IgD-negative memory B cell (primary cell): Measurements from ENCODE around the gene ACTR3. TPM values are rescaled to one million over a fixed set of nuclear protein-coding genes. Genes with fewer than 3 reads are reported as not detected.
A peak's percentile ranks its signal among the peaks of the same experiment; 100 is the strongest.
"Not testable (repeated sequence)": the region's sequence is repeated elsewhere in the genome, so short reads cannot be mapped to it uniquely, and the experiment has no call there.

ENCODE experiments used
- H3K27ac Mint-ChIP-seq, 3 donors: one replicate each; pipeline ENCODE4 v1.8.0; 2020 to 2022; ENCODE audit warnings: mild to moderate bottlenecking in 3 of 3, mixed read lengths in 3 of 3, moderate library complexity in 1 of 3
- H3K27me3 Mint-ChIP-seq: one replicate; pipeline ENCODE4 v1.8.0; 2021; ENCODE audit warnings: mixed read lengths
- H3K36me3 Mint-ChIP-seq: one replicate; pipeline ENCODE4 v1.8.0; 2020; ENCODE audit warnings: mild to moderate bottlenecking, mixed read lengths
- H3K4me1 Mint-ChIP-seq, 3 donors: one replicate each; pipeline ENCODE4 v1.8.0; 2020 to 2022; ENCODE audit warnings: mixed read lengths in 3 of 3, mild to moderate bottlenecking in 1 of 3
- H3K4me3 Mint-ChIP-seq, 4 donors: one replicate each; pipeline ENCODE4 v1.8.0; 2020 to 2022; ENCODE audit warnings: mild to moderate bottlenecking in 4 of 4, mixed read lengths in 4 of 4, moderate library complexity in 3 of 4
- H3K9me3 Mint-ChIP-seq, 3 donors: one replicate each; pipeline ENCODE4 v1.8.0; 2020 to 2021; ENCODE audit warnings: mixed read lengths in 3 of 3, mild to moderate bottlenecking in 1 of 3
- polyA plus RNA-seq: library from polyadenylated mRNA; unstranded; fragments of 300-500 nt; fragmentation: Illumina TruSeq; gene quantifications from one replicate; pipeline ENCODE4 v1.2.3, GENCODE V29; 2021

Gene ACTR3
- polyA plus RNA-seq: 432 TPM

DNA sequence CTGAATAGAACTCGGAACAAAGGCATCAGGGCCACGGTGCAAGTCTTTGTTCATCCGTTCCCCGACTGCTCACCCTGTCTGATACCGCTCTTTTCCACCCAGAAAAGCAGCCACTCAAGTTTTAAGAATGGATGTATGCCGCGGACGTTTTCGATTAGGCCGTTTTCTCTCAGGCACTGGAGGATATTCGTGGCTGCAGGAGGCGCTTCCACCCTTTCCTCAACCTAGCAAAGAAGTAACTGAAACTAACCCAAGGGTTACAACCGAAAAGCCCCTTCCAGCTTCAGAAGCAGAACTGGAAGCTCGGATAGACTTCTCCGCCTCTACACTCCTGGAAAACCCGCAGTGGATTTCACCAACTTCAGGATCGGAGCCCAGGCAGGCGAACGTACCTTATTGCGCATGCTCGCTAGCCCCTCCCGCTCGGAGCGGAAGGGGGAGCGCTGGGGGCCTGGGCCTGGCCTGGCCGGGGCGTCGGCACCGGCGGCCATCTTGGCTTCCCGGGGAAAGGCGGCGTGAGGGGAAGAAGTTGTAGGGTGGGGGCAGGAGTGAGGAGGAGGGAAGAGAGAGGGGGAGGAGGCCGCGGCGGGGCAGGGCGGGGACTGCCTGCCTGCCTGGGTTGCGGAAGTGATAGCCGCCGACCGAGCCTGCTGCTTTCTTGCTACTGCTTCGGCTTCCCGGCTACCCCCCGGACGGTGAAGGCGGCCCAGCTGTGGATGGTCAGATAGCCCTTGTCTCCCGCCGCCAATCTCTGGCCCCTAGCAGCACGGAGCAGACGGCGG lies at the start of gene ACTR3:
Gene ACTR3, plus strand, starts transcription at position 619 of the 782 bp plus-strand sequence. CDS start 191 bp downstream, outside the sequence.
- Mint-ChIP-seq H3K36me3 (peaks cover 2% of the 10 kb centered on the region), H3K27me3 (peaks cover 2% of the 10 kb centered on the region), H3K9me3 (no peaks in the 10 kb centered on the region), H3K4me3 (peak within 1 kb of the TSS; percentile 94 to 100 (median 99)), H3K4me1 (peaks cover 59 to 69% (median 60%) of the 10 kb centered on the region in 3 donors), H3K27ac (peak within 1 kb of the TSS; percentile 93 to 99 (median 99))

DNA sequence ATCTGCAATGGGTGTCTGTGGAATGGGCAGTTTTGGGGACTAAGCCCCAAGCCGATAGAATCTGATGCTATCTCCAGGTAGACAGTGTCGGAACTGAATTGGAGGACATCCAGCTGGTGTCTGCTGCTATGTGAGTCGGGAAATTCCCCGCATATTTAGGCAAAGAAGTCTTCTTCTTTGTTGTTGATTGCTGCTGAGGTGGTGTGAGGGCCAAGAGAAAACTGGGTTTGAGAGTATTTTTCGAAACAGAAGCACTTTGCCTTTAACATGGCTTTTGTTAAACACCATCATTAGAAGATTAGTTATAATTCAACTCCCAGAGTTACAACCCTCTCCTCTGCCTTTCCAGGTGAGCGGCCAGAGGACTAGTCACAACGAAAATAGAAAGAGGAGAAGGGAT lies 49.4 kb upstream of the ACTR3 start:
- no peak overlapping the region for H3K27ac Mint-ChIP-seq
- H3K4me3 Mint-ChIP-seq: no peak overlapping the region
- H3K9me3 Mint-ChIP-seq: peaks cover 0 to 1% (median 0%) of the 10 kb centered on the region in 3 donors
- no peaks in the 10 kb centered on the region for H3K27me3 Mint-ChIP-seq
- peaks cover 13% of the 10 kb centered on the region for H3K36me3 Mint-ChIP-seq
- H3K4me1 Mint-ChIP-seq: peaks cover 0 to 8% (median 0%) of the 10 kb centered on the region in 3 donors

DNA sequence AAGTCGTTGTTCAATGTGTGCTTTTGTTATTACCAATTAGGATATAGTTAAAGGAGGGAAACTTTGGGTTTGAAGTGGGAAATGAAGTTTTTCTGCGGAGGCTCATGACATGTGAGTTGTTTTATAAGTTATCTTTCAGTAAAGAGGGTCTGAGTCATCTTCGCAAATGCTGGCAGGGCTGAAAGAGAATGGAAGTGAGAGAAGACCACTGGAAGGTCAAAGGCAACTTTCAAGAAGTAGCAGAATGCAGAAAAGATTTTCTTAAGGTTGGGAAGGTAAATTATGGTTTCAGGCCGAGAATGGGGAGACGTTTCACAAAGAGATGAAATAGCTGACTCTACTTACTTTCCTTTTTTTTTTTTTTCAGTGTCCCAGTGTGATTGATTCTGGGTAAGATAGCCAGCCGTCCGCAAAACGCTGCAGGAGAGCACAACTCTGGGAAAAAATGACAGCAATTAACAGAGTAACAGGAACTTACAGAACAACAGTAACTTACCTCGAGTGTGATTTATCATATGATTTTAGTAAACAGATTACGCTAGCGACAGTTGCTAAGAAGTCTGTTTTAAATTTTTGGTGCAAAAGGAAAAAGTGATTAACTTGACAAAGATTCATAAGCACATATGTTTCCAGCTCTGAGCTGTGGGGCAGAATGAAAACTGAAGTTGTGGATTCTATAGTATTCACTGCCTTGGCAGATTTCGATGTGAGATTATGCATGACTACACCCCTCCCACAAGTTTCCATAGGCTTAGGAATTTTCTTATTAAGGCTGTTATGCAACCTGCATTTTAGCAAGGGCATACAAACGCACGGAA lies 46.8 kb upstream of the ACTR3 start:
- Mint-ChIP-seq H3K9me3 (peaks cover 1 to 7% (median 6%) of the 10 kb centered on the region in 3 donors), H3K27ac (peak overlapping the region in 1 of 3 donors; percentile 62), H3K27me3 (no peaks in the 10 kb centered on the region), H3K36me3 (peaks cover 17% of the 10 kb centered on the region), H3K4me1 (peaks cover 0 to 5% (median 2%) of the 10 kb centered on the region in 3 donors), H3K4me3 (no peak overlapping the region)

DNA sequence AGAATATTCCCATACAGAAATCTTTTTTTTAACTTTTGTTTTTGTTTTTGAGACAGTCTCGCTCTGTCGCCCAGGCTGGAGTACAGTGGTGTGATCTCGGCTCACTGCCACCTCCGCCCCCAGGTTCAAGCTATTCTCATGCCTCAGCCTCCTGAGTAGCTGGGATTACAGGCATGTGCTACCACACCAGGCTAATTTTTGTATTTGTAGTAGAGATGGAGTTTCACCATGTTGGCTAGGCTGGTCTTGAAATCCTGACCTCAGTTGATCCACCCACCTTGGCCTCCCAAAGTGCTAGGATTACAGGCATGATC lies 46.2 kb upstream of the ACTR3 start:
- H3K27me3 Mint-ChIP-seq, H3K4me1 Mint-ChIP-seq, H3K27ac Mint-ChIP-seq, H3K9me3 Mint-ChIP-seq, H3K4me3 Mint-ChIP-seq: not testable (repeated sequence)
- peaks cover 18% of the 10 kb centered on the region for H3K36me3 Mint-ChIP-seq

DNA sequence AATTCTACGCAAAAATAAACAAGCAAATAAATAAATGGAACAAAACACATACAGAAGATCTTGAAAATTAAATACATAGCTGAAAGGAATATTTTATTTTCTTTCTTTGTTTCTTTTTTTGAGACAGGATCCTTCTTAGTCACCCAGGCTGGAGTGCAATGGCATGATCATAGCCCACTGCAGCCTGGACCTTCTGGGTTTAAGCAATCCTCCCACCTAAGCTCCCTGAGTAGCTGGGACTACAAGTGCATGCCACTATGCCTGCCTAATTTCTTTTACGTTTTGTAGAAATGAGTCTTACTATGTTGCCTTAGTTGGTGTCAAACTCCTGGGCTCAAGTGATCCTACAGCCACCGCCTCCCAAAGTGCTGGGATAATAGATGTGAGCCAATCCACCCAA lies 44.6 kb upstream of the ACTR3 start:
- H3K27me3 Mint-ChIP-seq: no peaks in the 10 kb centered on the region
- H3K9me3 Mint-ChIP-seq: peaks cover 1 to 7% (median 6%) of the 10 kb centered on the region in 3 donors
- peaks cover 20% of the 10 kb centered on the region for H3K36me3 Mint-ChIP-seq
- no peak overlapping the region for H3K4me3 Mint-ChIP-seq
- no peak overlapping the region for H3K27ac Mint-ChIP-seq
- H3K4me1 Mint-ChIP-seq: peaks cover 0 to 5% (median 2%) of the 10 kb centered on the region in 3 donors

DNA sequence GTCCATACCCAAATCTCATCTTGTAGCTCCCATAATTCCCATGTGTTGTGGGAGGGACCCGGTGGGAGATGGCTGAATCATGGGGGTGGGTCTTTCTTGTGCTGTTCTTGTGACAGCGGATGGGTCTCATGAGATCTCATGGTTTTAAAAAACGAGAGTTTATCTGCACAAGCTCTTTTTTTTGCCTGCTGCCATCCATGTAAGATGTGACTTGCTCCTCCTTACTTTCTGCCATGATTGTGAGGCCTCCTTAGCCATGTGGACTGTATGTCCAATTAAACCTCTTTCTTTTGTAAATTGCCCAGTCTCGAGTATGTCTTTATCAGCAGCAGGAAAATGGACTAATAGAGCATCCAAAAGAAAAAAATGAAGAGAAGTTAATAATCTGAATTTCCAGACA lies 44.1 kb upstream of the ACTR3 start:
- Mint-ChIP-seq H3K36me3 (peaks cover 16% of the 10 kb centered on the region), H3K27ac (peak overlapping the region in 1 of 3 donors; percentile 9), H3K4me3 (peak overlapping the region in 1 of 4 donors; percentile 79)
- not testable (repeated sequence) for H3K4me1 Mint-ChIP-seq, H3K27me3 Mint-ChIP-seq, H3K9me3 Mint-ChIP-seq

DNA sequence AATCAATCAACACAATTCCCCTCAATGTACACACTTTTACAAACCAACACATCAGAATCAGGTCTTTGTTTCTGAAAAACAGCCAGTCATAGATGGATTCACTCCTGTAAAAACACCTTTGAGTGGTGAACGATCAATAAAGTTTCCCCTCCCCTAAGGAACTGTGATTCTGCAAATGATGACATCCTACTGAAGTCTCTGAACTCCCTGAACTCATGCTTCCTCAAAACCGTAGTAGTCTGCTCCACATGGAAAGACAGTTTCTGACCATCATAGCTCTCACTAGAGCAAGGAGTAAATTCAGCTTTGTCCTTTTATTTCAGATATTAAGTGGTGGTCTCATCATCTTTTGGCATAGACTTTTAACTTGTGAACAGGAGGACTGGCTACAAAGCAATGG lies 43.5 kb upstream of the ACTR3 start:
- peaks cover 1 to 7% (median 6%) of the 10 kb centered on the region in 3 donors for H3K9me3 Mint-ChIP-seq
- peaks cover 16% of the 10 kb centered on the region for H3K36me3 Mint-ChIP-seq
- no peak overlapping the region for H3K27ac Mint-ChIP-seq
- no peaks in the 10 kb centered on the region for H3K27me3 Mint-ChIP-seq
- peaks cover 0 to 12% (median 2%) of the 10 kb centered on the region in 3 donors for H3K4me1 Mint-ChIP-seq
- no peak overlapping the region for H3K4me3 Mint-ChIP-seq

DNA sequence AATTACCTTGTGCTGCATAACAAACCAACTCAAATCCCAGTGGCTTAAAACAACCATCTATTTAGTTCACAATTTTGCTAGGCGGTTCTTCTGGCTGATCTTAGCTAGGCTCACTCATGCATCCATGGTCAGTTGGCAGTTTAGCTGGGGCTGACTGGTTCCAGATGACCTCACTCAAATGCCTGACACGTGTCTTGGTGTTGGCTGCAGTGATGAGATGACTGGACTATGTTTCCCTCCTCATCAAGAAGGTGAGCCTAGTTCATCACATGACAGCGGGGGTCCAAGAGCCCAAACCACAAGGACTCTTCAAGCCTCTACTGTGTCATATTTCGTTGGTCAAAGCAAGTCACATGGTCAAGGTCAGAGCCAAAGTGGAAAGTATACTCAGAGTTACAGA lies 42.7 kb upstream of the ACTR3 start:
- H3K9me3 Mint-ChIP-seq: peaks cover 1 to 7% (median 6%) of the 10 kb centered on the region in 3 donors
- peaks cover 0 to 12% (median 2%) of the 10 kb centered on the region in 3 donors for H3K4me1 Mint-ChIP-seq
- H3K4me3 Mint-ChIP-seq: no peak overlapping the region
- H3K27me3 Mint-ChIP-seq: no peaks in the 10 kb centered on the region
- no peak overlapping the region for H3K27ac Mint-ChIP-seq
- peaks cover 16% of the 10 kb centered on the region for H3K36me3 Mint-ChIP-seq

DNA sequence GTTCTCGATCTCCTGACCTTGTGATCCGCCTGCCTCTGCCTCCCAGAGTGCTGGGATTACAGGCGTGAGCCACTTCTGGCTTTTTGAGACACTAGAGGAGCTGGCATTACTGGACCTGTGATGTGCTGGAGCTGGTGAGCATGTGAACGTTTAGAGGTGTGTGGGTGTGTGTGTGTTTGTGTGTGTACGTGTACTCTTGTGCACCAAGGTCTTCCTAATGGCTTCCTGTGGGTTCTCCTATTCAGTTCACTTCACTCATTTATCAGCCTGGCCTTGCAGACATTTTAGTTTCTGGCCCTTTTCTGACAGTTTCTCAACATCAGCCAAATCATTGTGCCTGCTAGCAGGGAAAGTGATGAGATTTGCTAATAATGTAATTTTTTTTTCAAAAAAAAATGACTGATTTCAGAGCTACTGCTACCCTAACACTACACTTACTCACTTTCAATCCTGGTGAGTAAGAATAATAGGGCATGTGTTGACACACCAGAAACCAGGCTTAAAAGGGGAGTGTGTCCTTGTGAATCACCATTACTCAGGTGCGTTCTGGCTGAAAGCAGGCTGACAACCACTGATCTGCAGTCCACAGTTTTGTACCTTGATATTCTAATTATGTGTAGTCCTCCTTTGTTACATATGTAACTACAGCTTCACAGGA lies 41.0 kb upstream of the ACTR3 start:
- peaks cover 10% of the 10 kb centered on the region for H3K36me3 Mint-ChIP-seq
- no peak overlapping the region for H3K27ac Mint-ChIP-seq
- no peak overlapping the region for H3K4me3 Mint-ChIP-seq
- H3K27me3 Mint-ChIP-seq: no peaks in the 10 kb centered on the region
- H3K9me3 Mint-ChIP-seq: peaks cover 0 to 7% (median 6%) of the 10 kb centered on the region in 3 donors
- peaks cover 3 to 17% (median 5%) of the 10 kb centered on the region in 3 donors for H3K4me1 Mint-ChIP-seq

DNA sequence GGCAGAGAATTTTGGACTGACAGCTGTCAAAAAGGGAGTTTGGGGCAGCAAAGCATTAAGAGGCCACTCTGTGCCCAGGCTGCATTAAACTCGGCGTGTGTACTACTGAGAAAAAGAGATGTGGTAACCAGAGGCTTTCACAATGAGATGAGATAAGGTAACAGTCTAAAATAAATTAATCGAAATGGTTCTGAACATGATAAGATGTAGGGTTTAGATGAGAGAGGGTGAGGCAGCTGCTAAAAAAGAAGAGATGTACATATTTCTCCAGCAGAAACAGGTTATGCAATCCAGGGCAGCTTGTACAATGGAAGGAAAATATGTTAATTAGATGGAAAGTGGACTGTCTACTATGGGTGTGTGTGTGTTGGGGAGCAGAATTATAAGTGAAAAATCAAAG lies 39.2 kb upstream of the ACTR3 start:
- Mint-ChIP-seq H3K27me3 (peaks cover 1% of the 10 kb centered on the region), H3K9me3 (peaks cover 0 to 7% (median 6%) of the 10 kb centered on the region in 3 donors), H3K27ac (peak overlapping the region in 1 of 3 donors; percentile 21), H3K4me3 (no peak overlapping the region), H3K4me1 (peaks cover 12 to 21% (median 18%) of the 10 kb centered on the region in 3 donors), H3K36me3 (peaks cover 9% of the 10 kb centered on the region)

DNA sequence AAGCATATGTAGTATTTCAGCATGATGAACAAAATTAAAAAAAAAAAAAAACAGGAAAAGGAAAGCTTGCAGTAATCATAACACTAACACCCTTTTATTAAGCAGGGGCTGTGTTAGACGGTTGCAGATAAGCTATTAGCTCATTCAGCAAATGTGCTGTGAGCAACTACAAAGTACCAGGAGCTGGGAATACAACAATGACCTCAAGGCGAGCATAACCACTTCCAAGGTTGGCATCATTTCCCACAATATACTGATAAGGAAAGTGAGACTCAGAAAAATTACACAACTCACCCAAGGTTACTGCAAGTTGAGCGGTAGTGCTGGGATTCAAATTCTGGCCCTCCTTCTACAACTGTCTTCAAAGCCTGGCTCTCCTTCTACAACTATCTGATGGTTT lies 38.2 kb upstream of the ACTR3 start:
- H3K9me3 Mint-ChIP-seq: no peaks in the 10 kb centered on the region
- H3K27ac Mint-ChIP-seq: no peak overlapping the region
- peaks cover 1% of the 10 kb centered on the region for H3K27me3 Mint-ChIP-seq
- H3K36me3 Mint-ChIP-seq: peaks cover 8% of the 10 kb centered on the region
- no peak overlapping the region for H3K4me3 Mint-ChIP-seq
- peaks cover 12 to 23% (median 23%) of the 10 kb centered on the region in 3 donors for H3K4me1 Mint-ChIP-seq

DNA sequence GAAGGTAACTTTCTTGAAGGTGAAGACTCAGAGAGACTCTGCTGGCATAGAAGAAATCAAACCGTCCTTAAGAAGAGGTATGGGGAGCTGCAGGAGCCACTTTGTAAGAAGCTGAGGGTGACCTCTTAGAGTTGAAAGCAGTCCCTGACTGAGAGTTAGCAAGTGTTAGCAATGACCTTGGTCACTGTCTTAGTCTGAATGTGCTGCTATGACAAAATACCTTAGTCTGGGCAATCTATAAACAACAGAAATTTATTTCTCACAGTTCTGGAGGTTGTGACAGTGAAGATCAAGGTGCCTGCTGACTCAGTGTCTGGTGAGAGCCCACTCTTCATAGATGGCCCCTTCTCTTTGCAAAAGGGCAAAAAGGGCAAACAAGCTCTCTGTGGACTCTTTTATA lies 35.7 kb upstream of the ACTR3 start:
- peaks cover 29 to 44% (median 42%) of the 10 kb centered on the region in 3 donors for H3K4me1 Mint-ChIP-seq
- peaks cover 1% of the 10 kb centered on the region for H3K27me3 Mint-ChIP-seq
- H3K27ac Mint-ChIP-seq: no peak overlapping the region
- H3K4me3 Mint-ChIP-seq: no peak overlapping the region
- peaks cover 2% of the 10 kb centered on the region for H3K36me3 Mint-ChIP-seq
- peaks cover 0 to 3% (median 0%) of the 10 kb centered on the region in 3 donors for H3K9me3 Mint-ChIP-seq

DNA sequence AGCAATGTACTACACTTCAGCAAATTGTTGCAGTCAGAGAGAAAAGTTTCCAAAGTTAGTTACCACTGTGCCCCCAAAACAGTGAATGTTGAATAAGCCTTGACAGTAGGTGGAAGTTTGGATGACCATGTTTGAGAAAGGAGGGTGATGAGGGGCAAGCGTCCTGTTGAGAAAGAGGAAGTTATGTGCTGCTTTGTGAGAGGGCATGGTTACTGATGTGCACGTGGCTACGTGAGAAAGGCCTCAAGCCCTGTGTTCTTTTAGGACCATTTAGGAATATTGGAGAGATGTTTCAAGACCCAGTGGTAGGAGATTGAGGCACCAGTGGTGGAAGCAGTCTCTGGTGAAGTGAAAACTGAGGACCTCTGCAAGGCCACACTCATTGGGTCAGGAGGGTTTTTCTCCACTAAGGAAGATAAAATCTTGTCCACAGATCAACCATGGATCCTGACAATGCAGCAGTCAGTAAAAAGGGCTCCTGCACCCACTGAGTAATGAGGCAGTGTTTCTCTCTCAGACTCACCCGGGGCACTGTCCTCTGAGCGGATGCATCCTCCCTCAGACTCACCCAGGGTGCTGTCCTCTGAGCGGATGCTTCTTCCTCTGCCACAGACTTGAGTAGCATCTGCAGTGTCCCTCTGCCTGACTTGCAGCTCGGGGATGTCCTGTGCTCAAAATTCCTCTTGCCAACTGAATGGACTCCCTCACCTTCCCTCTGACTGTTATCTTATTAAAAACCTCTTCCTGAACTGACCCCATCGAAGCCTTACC lies 34.7 kb upstream of the ACTR3 start:
- peaks cover 1% of the 10 kb centered on the region for H3K27me3 Mint-ChIP-seq
- peak overlapping the region in 2 of 3 donors; percentile 11 to 86 for H3K27ac Mint-ChIP-seq
- H3K4me1 Mint-ChIP-seq: peaks cover 37 to 52% (median 49%) of the 10 kb centered on the region in 3 donors
- peaks cover 0 to 3% (median 0%) of the 10 kb centered on the region in 3 donors for H3K9me3 Mint-ChIP-seq
- H3K36me3 Mint-ChIP-seq: peaks cover 2% of the 10 kb centered on the region
- H3K4me3 Mint-ChIP-seq: peak overlapping the region in 2 of 4 donors; percentile 15 to 25

DNA sequence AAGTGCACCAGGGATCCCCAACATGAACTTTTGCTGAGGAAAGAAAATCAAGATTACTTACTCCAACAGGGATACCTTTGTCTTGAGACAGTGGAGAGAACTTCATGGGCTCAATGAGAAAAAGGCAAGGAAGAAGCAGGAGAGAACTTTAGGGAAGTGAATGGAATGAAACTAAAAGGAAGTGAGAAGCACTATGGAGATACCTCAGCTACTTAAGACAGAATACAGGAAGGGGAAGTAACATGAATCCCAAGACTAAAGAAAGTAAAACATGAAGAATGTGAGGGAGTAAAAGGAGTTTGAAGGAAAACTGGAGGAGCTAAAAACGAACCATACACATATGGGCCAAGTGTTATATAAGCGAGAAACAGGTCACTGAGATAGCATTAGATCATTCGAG lies 32.4 kb upstream of the ACTR3 start:
- peaks cover 2% of the 10 kb centered on the region for H3K36me3 Mint-ChIP-seq
- peak overlapping the region; percentile 71 to 85 (median 78) for H3K27ac Mint-ChIP-seq
- H3K4me3 Mint-ChIP-seq: peak overlapping the region; percentile 46 to 87 (median 62)

More for the DNA sequence above, 32.4 kb upstream of the ACTR3 start:
- Mint-ChIP-seq H3K4me1 (peaks cover 55 to 65% (median 60%) of the 10 kb centered on the region in 3 donors), H3K9me3 (peaks cover 0 to 3% (median 0%) of the 10 kb centered on the region in 3 donors), H3K27me3 (peaks cover 1% of the 10 kb centered on the region)
